Ectodermal cell (in vitro differentiated cells): ENCODE measurements around the gene HSD17B11.
"Not testable (repeated sequence)": the region's sequence is repeated elsewhere in the genome, so short reads cannot be mapped to it uniquely, and the experiment has no call there.

Experiments used
- H3K27ac ChIP-seq: 2 replicates; pipeline ENCODE4 v1.7.0; 2013; ENCODE audit warnings: mild to moderate bottlenecking, low read depth, low read length; ENCODE audit not compliant: insufficient read depth, poor library complexity, severe bottlenecking
- H3K27me3 ChIP-seq: 2 replicates; pipeline ENCODE4 v1.7.0; 2013; ENCODE audit warnings: mild to moderate bottlenecking, low read length; ENCODE audit not compliant: insufficient read depth, control insufficient read depth, poor library complexity, severe bottlenecking
- H3K36me3 ChIP-seq: one replicate; pipeline ENCODE4 v1.7.0; 2013; ENCODE audit warnings: low read length; ENCODE audit not compliant: control insufficient read depth, insufficient read depth
- H3K4me1 ChIP-seq: one replicate; pipeline ENCODE4 v1.7.0; 2013; ENCODE audit warnings: low read length; ENCODE audit not compliant: control insufficient read depth, insufficient read depth
- H3K4me3 ChIP-seq: 2 replicates; pipeline ENCODE4 v1.7.0; 2013; ENCODE audit warnings: low read depth, low read length, control low read depth; ENCODE audit not compliant: insufficient read depth
- H3K9me3 ChIP-seq: 2 replicates; pipeline ENCODE4 v1.7.0; 2013; ENCODE audit warnings: mild to moderate bottlenecking, low read length, moderate library complexity; ENCODE audit not compliant: control insufficient read depth
- WGBS, 2 experiments: methylation state at CpG; one replicate each; pipeline ENCODE4 v1.1.7; 2013; ENCODE audit warnings: missing lambda C conversion rate in 2 of 2; 5-methylcytosine and 5-hydroxymethylcytosine counted together

The HSD17B11 gene

GRCh38 chr4:87363552-87363951 lies 27.4 kb downstream of the HSD17B11 start:
- peaks cover 8% of the 10 kb centered on the region for H3K36me3 ChIP-seq
- no peak overlapping the region for H3K27ac ChIP-seq
- no peaks in the 10 kb centered on the region for H3K27me3 ChIP-seq
- H3K9me3 ChIP-seq, result no peaks in the 10 kb centered on the region
- H3K4me3 ChIP-seq, result no peak overlapping the region
- H3K4me1 ChIP-seq, result no peaks in the 10 kb centered on the region
- 82 to 95% methylated on average over 1 to 2 of the region's 2 CpGs for WGBS, 2 experiments

- WGBS, 2 experiments, result 82 to 88% methylated on average over 4 to 5 of the region's 7 CpGs
- no peak overlapping the region for H3K27ac ChIP-seq
- H3K36me3 ChIP-seq, result no peaks in the 10 kb centered on the region
- no peaks in the 10 kb centered on the region for H3K4me1 ChIP-seq
- no peaks in the 10 kb centered on the region for H3K27me3 ChIP-seq
- no peaks in the 10 kb centered on the region for H3K9me3 ChIP-seq
- no peak overlapping the region for H3K4me3 ChIP-seq
These were observed 30.6 kb downstream of the HSD17B11 start for GRCh38 chr4:87360338-87360935.

GRCh38 chr4:87359258-87359657 lies 31.7 kb downstream of the HSD17B11 start:
- no peak overlapping the region for H3K27ac ChIP-seq
- no peaks in the 10 kb centered on the region for H3K36me3 ChIP-seq
- no peak overlapping the region for H3K4me3 ChIP-seq
- no peaks in the 10 kb centered on the region for H3K4me1 ChIP-seq
- H3K27me3 ChIP-seq, result no peaks in the 10 kb centered on the region
- no peaks in the 10 kb centered on the region for H3K9me3 ChIP-seq
- WGBS, 2 experiments, result 83 to 87% methylated on average over 3 to 4 of the region's 4 CpGs

- H3K27ac ChIP-seq, result no peak overlapping the region
- 91 to 100% methylated on average over 2 of the region's 2 CpGs for WGBS, 2 experiments
- H3K4me1 ChIP-seq, result no peaks in the 10 kb centered on the region
- H3K9me3 ChIP-seq, result no peaks in the 10 kb centered on the region
- H3K36me3 ChIP-seq, result no peaks in the 10 kb centered on the region
- H3K27me3 ChIP-seq, result no peaks in the 10 kb centered on the region
- no peak overlapping the region for H3K4me3 ChIP-seq
These were observed 34.0 kb downstream of the HSD17B11 start for GRCh38 chr4:87356832-87357526.

- Histone ChIP-seq H3K4me1 (no peaks in the 10 kb centered on the region), H3K9me3 (no peaks in the 10 kb centered on the region), H3K27ac (no peak overlapping the region), H3K36me3 (no peaks in the 10 kb centered on the region), H3K27me3 (no peaks in the 10 kb centered on the region), H3K4me3 (no peak overlapping the region)
- WGBS, 2 experiments, result 82 to 96% methylated on average over 2 to 6 of the region's 7 CpGs
These were observed 36.6 kb downstream of the HSD17B11 start for GRCh38 chr4:87354168-87355102.

- H3K9me3 ChIP-seq, result no peaks in the 10 kb centered on the region
- H3K4me3 ChIP-seq, result no peak overlapping the region
- 22 to 24% methylated on average over 3 of the region's 3 CpGs for WGBS, 2 experiments
- no peaks in the 10 kb centered on the region for H3K27me3 ChIP-seq
- H3K4me1 ChIP-seq, result no peaks in the 10 kb centered on the region
- H3K27ac ChIP-seq, result no peak overlapping the region
- no peaks in the 10 kb centered on the region for H3K36me3 ChIP-seq
These were observed 37.4 kb downstream of the HSD17B11 start for GRCh38 chr4:87353592-87353991.

- H3K4me1 ChIP-seq, result no peaks in the 10 kb centered on the region
- H3K9me3 ChIP-seq, result no peaks in the 10 kb centered on the region
These were observed 45.8 kb downstream of the HSD17B11 start for GRCh38 chr4:87345139-87345538.

GRCh38 chr4:87342872-87343271 lies 48.1 kb downstream of the HSD17B11 start:
- 89 to 98% methylated on average over 3 of the region's 3 CpGs for WGBS, 2 experiments
- no peaks in the 10 kb centered on the region for H3K4me1 ChIP-seq
- no peaks in the 10 kb centered on the region for H3K9me3 ChIP-seq
- peaks cover 9% of the 10 kb centered on the region for H3K36me3 ChIP-seq
- H3K27ac ChIP-seq, result no peak overlapping the region
- no peak overlapping the region for H3K4me3 ChIP-seq
- H3K27me3 ChIP-seq, result no peaks in the 10 kb centered on the region

More at GRCh38 chr4:87345139-87345538, 45.8 kb downstream of the HSD17B11 start:
- Histone ChIP-seq H3K4me3 (no peak overlapping the region), H3K27ac (no peak overlapping the region), H3K36me3 (peaks cover 9% of the 10 kb centered on the region), H3K27me3 (no peaks in the 10 kb centered on the region)

GRCh38 chr4:87341954-87342635 lies 48.9 kb downstream of the HSD17B11 start:
- H3K4me1 ChIP-seq, H3K9me3 ChIP-seq, H3K4me3 ChIP-seq, H3K27me3 ChIP-seq, H3K27ac ChIP-seq, H3K36me3 ChIP-seq: not testable (repeated sequence)
- WGBS, 2 experiments, result 90 to 97% methylated on average over 7 of the region's 8 CpGs

- H3K27ac ChIP-seq, result no peak overlapping the region
- H3K9me3 ChIP-seq, result no peaks in the 10 kb centered on the region
- no peaks in the 10 kb centered on the region for H3K27me3 ChIP-seq
- H3K36me3 ChIP-seq, result no peaks in the 10 kb centered on the region
- H3K4me3 ChIP-seq, result no peak overlapping the region
- H3K4me1 ChIP-seq, result no peaks in the 10 kb centered on the region
- 89 to 100% methylated on average over 2 of the region's 2 CpGs for WGBS, 2 experiments
These were observed 51.5 kb downstream of the HSD17B11 start for GRCh38 chr4:87339440-87339839.
